Left ventricle myocardium superior (tissue), 1 donor: ENCODE results near the gene LDLRAP1. TPM values are rescaled to one million over a fixed set of nuclear protein-coding genes. Genes with fewer than 3 reads are reported as not detected.

Experiments used
- ATAC-seq: fragments of 200-7000 bp; cut with Tn5 transposase; one replicate; pipeline ENCODE4 v1.9.1; 2020; ENCODE audit warnings: mild to moderate bottlenecking, moderate library complexity
- DNase-seq: peaks from one replicate; pipeline ENCODE4 v3.0.0-alpha.2; 2020
- intact Hi-C: fragments of 100-400 bp; cut with micrococcal nuclease; formaldehyde crosslinking; loops from one replicate; pipeline ENCODE4 v1.11.0; 2022
- total RNA-seq: library from RNA; stranded (reverse); fragmentation: NEBNext Ultra II Directional; extraction: Animal tissue kit (Norgen Biotek cat#: 25700); gene quantifications from one replicate; pipeline ENCODE4 v1.2.1, GENCODE V29; 2021
- donor health status: DM: no; HTN: yes; CAD: no; lungs with severe emphysema.

LDLRAP1 gene
- total RNA-seq, 1 donor from 2014 or later, result 11.8 TPM

DNA sequence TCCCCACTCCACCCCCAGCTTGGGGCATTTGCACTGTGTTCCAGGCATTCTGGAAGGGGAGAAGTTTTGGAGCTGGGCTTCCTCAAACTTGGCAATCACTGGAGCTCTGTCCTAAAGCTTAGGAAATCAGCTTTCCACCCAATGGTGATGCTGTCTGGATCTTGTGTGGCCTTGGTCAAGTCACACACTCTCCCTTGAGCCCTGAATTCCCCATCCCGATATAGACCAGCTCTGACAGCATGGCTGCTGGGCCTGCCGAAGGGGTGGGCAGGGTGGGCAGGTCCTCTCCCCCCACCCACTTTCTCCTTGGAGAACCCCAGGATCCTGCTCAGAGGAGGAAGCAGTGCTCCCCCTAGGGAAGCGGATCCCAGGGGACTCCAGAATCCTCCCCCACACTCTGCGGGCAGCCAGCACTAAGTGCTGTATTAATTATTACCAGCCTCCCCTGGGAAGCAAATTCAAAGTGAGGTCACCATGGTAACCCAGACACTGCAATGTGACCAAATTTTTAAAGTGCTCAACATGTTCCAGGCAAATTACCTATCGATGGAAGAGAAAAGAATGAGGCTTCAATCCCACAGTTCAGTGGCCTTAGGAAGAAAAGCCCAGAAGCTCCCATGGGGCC is 21.3 kb upstream of the LDLRAP1 start:
- intact Hi-C loops, result no loop called here
- no peak for ATAC-seq
- DNase-seq, result no peak

GRCh38 chr1:25523542-25523941 is 19.9 kb upstream of the LDLRAP1 start:
- ATAC-seq, result no peak
- intact Hi-C loops, result no loop called here
- DNase-seq, result no peak

GRCh38 chr1:25524568-25525360 is 18.6 kb upstream of the LDLRAP1 start:
- ATAC-seq (peak; percentile 22), DNase-seq (no peak)
- intact Hi-C loops, result no loop called here

DNA sequence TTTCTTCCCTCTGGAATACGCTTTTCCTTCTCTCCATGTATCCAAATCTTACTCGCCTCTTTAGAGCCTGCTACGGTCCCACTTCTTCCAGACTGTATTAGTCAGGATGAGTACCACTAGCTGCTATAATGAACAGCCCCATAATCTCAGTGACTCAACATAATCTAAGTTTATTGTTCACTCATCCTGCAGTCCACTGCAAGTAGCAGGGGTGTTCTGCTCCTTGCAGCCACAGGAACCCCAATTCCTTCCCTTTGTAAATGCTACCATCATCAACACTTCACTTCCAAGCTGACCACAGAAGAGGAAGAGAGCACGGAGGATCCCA is 18.1 kb upstream of the LDLRAP1 start:
- ATAC-seq (no peak), DNase-seq (no peak)
- intact Hi-C loops, result no loop called here

GRCh38 chr1:25526753-25527152 is 16.7 kb upstream of the LDLRAP1 start:
- DNase-seq (no peak), ATAC-seq (no peak)
- intact Hi-C loops, result no loop called here

GRCh38 chr1:25527226-25527846 is 16.1 kb upstream of the LDLRAP1 start:
- ATAC-seq, result no peak
- intact Hi-C loops, result no loop called here
- no peak for DNase-seq

DNA sequence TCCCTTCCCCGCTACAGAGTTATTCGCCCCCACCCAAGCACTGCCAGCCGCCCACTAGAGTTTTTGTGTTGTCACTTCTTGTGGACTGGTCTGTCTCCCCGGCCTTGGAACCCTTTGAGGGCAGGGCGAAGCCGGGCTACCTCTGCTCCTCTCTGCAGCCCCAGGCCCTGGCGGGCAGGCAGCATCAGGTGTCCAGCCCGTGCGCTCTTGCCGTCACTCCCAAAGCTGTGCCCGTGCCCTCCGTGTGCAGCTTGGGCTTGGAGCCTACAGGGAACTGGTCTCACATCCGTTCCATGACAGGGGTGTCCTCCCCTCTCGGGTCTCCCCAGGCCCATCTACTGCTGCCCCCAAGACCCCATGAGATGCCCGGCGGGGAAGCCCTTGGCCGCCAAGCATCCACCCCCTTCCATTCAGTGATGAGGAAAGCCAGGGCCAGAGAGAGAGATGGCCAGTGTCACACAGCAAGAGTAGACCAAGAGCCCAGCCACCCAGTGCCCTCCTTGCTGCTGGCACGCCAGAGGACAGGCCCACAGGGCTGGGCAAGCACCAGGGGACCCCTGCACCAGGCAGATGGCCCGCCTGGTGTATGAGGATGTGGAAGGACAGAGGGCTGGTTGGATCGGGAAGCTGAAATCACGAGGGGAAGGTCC is 15.3 kb upstream of the LDLRAP1 start:
- ATAC-seq, result no peak

GRCh38 chr1:25528881-25529517 is 14.4 kb upstream of the LDLRAP1 start:
- no peak for DNase-seq
- intact Hi-C loops, result no loop called here

More for the DNA sequence above, 15.3 kb upstream of the LDLRAP1 start:
- no peak for DNase-seq
- intact Hi-C loops, result no loop called here

GRCh38 chr1:25529518-25530185 is 13.8 kb upstream of the LDLRAP1 start:
- no peak for DNase-seq
- no peak for ATAC-seq
- intact Hi-C loops, result no loop called here

More at GRCh38 chr1:25528881-25529517, 14.4 kb upstream of the LDLRAP1 start:
- no peak for ATAC-seq

DNA sequence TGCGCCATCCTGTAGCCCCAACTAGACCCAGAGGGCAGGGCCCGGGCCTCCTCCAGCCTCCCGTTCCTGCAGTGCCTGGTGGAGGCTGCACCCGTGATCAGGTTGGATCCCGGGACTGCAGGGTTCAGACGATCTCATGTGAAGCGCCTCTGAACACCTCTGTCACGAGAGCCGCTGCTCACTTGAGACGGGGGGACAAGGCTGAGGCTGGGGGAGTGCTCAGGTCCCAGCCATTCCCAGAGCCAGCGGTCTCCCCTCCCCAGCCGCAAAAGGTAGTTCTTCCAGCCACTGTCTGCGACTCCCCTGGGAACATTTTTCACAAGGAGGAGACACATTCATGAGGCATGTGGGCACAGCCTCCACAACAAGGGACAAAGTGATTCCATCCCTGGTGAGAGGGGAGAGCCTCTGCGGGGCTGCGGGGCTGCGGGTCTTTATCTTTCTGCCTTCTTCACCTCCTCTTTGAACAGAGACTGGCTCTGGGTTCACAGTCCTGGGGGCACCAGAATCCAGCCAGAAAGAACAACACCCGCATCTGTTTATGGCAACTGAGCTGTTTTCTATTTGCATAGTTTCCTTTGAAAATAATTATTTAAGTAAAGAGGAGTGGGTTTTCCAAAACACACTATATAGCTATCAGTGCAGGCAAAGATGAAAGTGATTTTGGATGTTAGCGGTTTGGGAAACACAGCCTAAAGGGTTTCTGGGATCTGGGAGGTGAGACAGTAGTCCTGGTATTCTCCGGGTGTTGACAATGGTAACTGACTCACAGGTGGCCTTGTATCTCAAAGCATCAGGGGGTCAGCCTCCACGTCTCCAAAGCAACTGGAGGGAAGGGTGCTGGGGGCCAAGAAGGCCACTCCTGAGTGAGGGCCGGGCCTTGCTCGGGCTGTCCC is 13.0 kb upstream of the LDLRAP1 start:
- no peak for ATAC-seq
- intact Hi-C loops, result no loop called here
- DNase-seq, result no peak

DNA sequence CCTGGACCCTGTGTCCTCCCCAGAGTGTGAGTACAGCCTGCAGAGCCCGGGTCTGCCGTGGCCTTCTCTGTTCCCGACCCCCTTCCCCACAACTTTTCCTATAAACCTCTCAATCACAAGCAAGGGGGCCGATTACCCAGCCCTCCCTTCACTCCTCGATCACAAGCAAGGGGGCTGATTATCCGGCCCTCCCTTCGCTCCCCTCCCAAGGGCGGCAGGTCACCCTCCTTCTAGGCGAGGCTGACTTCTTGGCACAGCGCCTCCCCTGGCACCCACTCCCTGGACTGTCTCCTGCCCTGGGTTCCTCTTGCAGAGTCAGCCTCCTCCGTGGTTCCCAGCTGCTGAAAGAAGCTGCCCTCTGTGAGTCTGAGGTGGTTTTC is 12.3 kb upstream of the LDLRAP1 start:
- intact Hi-C loops, result no loop called here
- peak; percentile 64 for ATAC-seq
- DNase-seq, result peak; percentile 51

- ATAC-seq (no peak), DNase-seq (no peak)
- intact Hi-C loops, result no loop called here
These were observed 10.4 kb upstream of the LDLRAP1 start for GRCh38 chr1:25532970-25533369.

- ATAC-seq, result no peak
- intact Hi-C loops, result no loop called here
- DNase-seq, result no peak
These were observed 9.5 kb upstream of the LDLRAP1 start for GRCh38 chr1:25533775-25534409.

GRCh38 chr1:25534410-25534788 is 9.0 kb upstream of the LDLRAP1 start:
- ATAC-seq (no peak), DNase-seq (no peak)
- intact Hi-C loops, result no loop called here

GRCh38 chr1:25536124-25536523 is 7.3 kb upstream of the LDLRAP1 start:
- DNase-seq, result no peak
- intact Hi-C loops, result no loop called here
- no peak for ATAC-seq

DNA sequence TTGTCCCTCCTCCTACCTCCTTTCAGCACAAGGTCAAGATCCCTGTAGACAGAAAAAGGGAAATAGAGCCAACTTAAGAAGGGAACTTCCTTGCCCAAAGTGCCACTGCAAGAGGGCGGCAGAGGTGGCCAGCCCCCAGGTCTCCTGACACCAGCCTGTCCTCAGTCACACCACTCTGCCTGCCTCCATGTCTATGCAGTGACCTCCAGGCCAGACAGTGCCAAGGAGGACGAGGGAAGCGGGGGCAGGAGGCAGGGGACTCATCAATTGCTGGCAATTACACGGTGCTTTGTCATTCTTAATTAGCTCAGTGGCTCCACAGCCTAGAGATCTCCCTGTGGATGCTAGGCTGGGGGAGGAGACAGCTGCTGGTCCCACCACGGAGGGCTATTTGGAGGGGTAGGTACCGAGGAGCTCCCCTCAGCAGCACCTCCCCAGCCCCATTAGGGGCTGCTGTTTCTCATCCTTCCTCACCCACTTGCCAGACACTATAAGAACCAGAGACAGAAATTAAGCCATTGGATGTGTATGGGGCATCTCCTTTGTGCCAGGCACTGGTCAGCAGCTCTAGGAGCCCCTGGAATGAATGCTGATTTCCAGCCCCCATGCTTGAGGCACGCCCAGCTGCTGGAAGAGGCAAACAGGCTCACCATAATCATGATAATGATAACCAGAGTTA is 6.1 kb upstream of the LDLRAP1 start:
- ATAC-seq, result no peak
- no peak for DNase-seq
- intact Hi-C loops, result no loop called here

GRCh38 chr1:25538191-25538767 is 5.1 kb upstream of the LDLRAP1 start:
- ATAC-seq (no peak), DNase-seq (no peak)
- intact Hi-C loops, result no loop called here
